OCI-LY3 (cell line): Measurements from ENCODE around the gene TOP3A.

Source experiments
- EZH2phosphoT487 ChIP-seq: fragments of 200-600 bp; shearing (Covaris generic); IDR thresholded peaks from 2 replicates; pipeline ENCODE4 v1.6.1; 2018; ENCODE audit warnings: antibody characterized with exemption, mixed run types, low read depth
- TF ChIP-seq, protein P1 (sequence below): fragments of 200-600, 300-600 bp; sonication (generic); IDR thresholded peaks from 2 replicates; pipeline ENCODE4 v1.5.1; 2014; ENCODE audit warnings: antibody characterized with exemption, low read length, low read depth

DNA sequence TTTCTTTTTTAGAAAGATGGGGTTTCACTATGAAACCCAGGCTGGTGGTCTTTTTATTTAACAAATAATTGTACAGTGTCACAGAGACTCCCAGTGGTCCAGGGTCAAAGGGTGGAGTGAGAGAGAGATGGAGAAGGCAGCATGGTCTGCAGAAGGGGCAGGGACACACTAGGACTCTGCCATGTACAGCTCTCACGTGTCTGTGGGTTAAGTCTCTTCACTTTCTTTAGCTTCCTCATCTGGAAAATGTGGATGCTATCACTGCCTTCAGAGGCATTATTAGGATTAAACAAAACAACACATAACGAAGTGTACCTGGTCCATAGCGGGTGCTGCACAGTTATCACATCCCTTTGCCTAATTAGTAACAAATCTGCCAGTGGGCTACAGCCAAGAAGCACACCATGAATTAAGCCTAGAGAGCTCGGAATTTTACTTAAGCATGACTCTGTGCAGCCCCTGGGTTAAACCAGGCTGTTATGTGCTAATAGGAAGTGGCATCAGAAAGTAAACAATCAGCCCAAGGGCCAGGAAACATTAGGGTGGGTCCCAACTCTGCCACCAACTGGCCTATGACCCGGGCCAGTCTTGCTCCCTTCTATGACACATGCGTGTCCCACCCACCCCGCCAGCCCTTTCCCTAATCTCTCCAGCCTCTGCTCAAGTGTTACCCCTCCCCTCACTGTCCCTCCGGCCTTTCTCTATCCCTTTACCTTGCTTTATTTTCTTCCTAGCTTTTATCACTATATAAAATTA, 13.9 kb downstream of the TOP3A start:
- TF ChIP-seq, protein P1, sequence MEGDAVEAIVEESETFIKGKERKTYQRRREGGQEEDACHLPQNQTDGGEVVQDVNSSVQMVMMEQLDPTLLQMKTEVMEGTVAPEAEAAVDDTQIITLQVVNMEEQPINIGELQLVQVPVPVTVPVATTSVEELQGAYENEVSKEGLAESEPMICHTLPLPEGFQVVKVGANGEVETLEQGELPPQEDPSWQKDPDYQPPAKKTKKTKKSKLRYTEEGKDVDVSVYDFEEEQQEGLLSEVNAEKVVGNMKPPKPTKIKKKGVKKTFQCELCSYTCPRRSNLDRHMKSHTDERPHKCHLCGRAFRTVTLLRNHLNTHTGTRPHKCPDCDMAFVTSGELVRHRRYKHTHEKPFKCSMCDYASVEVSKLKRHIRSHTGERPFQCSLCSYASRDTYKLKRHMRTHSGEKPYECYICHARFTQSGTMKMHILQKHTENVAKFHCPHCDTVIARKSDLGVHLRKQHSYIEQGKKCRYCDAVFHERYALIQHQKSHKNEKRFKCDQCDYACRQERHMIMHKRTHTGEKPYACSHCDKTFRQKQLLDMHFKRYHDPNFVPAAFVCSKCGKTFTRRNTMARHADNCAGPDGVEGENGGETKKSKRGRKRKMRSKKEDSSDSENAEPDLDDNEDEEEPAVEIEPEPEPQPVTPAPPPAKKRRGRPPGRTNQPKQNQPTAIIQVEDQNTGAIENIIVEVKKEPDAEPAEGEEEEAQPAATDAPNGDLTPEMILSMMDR: no peak
- TF ChIP-seq EZH2phosphoT487: no peak
